Suprapubic skin (tissue), 3 donors: ENCODE measurements around the gene TWF1.

Source experiments
- POLR2AphosphoS5 ChIP-seq, 3 donors: sonication (generic); formaldehyde crosslinking; IDR thresholded peaks; one replicate each; pipeline ENCODE4 v1.6.1; 2017; ENCODE audit warnings: antibody characterized with exemption in 3 of 3
- TF ChIP-seq, protein P1 (sequence below), 2 donors: fragments of 200-600 bp in 1 of 2; fragments of 450-650 bp in 1 of 2; sonication (generic) in 1 of 2; IDR thresholded peaks; one replicate each; pipeline ENCODE4 v1.5.1; 2016 to 2019; ENCODE audit warnings: antibody characterized with exemption in 2 of 2, mild to moderate bottlenecking in 1 of 2, moderate library complexity in 1 of 2

DNA sequence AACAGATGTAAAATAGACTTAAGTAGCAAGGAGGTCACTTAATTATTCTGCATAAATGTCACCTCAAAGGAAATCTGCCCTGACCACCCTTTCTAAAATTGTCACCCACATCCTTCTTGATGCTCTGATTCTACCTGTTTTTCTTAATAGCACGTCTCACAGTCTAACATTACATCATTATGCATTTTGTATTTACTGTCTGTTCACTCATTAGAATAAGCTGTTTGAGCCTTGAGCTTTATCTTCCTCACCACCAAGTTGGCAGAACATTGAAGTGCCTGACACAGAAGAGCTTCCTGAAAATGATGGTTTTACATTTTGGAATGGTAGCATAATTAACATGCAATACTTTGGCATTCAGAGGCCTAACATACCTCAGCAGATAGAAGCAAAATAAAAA, 21.0 kb upstream of the TWF1 start:
- TF ChIP-seq, protein P1, sequence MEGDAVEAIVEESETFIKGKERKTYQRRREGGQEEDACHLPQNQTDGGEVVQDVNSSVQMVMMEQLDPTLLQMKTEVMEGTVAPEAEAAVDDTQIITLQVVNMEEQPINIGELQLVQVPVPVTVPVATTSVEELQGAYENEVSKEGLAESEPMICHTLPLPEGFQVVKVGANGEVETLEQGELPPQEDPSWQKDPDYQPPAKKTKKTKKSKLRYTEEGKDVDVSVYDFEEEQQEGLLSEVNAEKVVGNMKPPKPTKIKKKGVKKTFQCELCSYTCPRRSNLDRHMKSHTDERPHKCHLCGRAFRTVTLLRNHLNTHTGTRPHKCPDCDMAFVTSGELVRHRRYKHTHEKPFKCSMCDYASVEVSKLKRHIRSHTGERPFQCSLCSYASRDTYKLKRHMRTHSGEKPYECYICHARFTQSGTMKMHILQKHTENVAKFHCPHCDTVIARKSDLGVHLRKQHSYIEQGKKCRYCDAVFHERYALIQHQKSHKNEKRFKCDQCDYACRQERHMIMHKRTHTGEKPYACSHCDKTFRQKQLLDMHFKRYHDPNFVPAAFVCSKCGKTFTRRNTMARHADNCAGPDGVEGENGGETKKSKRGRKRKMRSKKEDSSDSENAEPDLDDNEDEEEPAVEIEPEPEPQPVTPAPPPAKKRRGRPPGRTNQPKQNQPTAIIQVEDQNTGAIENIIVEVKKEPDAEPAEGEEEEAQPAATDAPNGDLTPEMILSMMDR (IDR thresholded peaks at IDR 0.05), result no peak
- no peak for TF ChIP-seq POLR2AphosphoS5 (IDR thresholded peaks at IDR 0.05)
